ENCODE results near the gene TRAF7.
"Not testable (repeated sequence)": the region's sequence is repeated elsewhere in the genome, so short reads cannot be mapped to it uniquely, and the experiment has no call there.

TRAF7 gene

DNA sequence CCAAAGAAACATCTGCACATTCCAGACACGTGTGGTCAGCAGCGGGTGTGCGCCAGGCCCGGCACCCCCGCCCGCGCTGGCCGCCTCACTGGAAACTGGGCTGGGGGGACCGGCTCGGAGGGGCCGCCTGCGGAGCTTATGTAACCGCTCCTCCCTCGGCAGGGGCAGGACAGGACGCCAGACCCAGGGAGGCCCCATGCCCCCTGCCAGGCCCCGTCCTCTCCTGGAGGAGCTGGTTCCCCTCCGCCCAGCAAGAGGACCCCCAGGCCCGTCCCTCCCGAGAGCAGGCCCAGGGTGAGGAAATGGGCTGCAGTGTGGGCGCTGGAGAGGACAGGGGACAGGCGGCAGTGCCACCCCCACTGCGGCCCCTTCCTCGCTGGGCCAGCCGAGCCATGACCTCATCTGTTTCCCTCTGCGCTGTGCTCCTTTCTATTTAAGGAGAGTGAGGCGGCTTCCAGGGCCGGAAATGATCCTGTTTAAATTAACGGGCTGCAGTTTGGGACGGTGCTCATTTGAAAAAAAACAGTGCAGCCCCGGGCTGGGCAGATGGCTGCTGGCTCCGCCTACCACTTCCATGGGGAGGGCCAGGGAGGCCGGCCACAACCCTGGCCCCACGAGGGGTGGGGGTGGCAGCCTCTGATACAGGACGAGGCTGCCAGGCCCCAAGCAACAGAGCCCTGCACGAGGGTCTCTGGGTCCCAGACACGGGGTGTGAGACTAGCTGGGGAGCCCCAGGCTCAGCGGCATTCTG, 30.7 kb upstream of the TRAF7 start:
- H3K27ac Mint-ChIP-seq = peak overlapping the region; percentile 98
- H3K36me3 Mint-ChIP-seq (ENCODE audit: low read depth); H3K9me3 Mint-ChIP-seq; H3K27me3 Mint-ChIP-seq (ENCODE audit: low read depth, poor library complexity): not testable (repeated sequence)
- peak overlapping the region; percentile 58 for H3K4me3 Mint-ChIP-seq
- H3K4me1 Mint-ChIP-seq = peaks cover 52% of the 10 kb centered on the region
- peak; percentile 54 for DNase-seq

GRCh38 chr16:2125609-2126008, 30.0 kb upstream of the TRAF7 start:
- not testable (repeated sequence) for H3K27me3 Mint-ChIP-seq (ENCODE audit: low read depth, poor library complexity); DNase-seq; H3K36me3 Mint-ChIP-seq (ENCODE audit: low read depth); H3K9me3 Mint-ChIP-seq
- Mint-ChIP-seq H3K27ac (peak overlapping the region; percentile 98), H3K4me1 (peaks cover 54% of the 10 kb centered on the region), H3K4me3 (peak overlapping the region; percentile 58)

- not testable (repeated sequence) for H3K4me3 Mint-ChIP-seq, H3K9me3 Mint-ChIP-seq
These were observed 29.3 kb upstream of the TRAF7 start for GRCh38 chr16:2126161-2126743.

DNA sequence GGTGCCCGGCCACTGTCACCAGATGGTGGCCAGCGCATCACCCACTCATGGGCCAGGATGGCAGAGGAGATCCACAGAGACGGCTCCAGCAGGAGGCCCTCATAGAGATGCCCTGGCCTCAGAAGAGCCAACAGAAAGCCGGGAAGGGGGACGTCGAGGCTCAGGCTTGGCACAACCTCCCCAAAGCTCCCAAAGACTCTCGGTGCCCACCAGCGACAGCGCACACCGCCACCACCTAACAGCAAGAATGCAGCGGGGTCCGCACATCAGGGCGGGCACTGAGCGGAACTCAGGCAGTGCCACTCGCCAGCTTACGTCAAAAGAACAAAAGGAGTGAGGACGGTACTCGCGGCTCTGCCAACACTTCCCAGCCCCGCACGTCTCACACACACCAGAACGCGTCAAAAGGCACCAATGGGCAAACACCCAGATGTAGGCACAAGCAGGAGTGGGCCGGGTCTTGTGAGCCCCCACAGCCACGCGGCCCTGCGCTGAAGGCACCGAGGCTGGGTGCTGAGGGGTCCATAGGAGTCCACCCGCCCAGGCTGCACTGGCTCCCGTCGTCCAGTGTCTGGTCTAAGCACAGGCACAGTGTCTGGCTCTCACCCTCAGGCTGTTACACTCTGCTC, 28.5 kb upstream of the TRAF7 start:
- DNase-seq; H3K27me3 Mint-ChIP-seq (ENCODE audit: low read depth, poor library complexity); H3K9me3 Mint-ChIP-seq; H3K36me3 Mint-ChIP-seq (ENCODE audit: low read depth); H3K4me3 Mint-ChIP-seq: not testable (repeated sequence)
- Mint-ChIP-seq H3K4me1 (peaks cover 50% of the 10 kb centered on the region), H3K27ac (peak overlapping the region; percentile 57)

More at GRCh38 chr16:2126161-2126743, 29.3 kb upstream of the TRAF7 start:
- not testable (repeated sequence) for H3K27me3 Mint-ChIP-seq (ENCODE audit: low read depth, poor library complexity); H3K27ac Mint-ChIP-seq; DNase-seq; H3K36me3 Mint-ChIP-seq (ENCODE audit: low read depth)
- peaks cover 53% of the 10 kb centered on the region for H3K4me1 Mint-ChIP-seq

GRCh38 chr16:2127630-2128280, 27.8 kb upstream of the TRAF7 start:
- DNase-seq = peak; percentile 36
- not testable (repeated sequence) for H3K36me3 Mint-ChIP-seq (ENCODE audit: low read depth); H3K4me3 Mint-ChIP-seq; H3K27me3 Mint-ChIP-seq (ENCODE audit: low read depth, poor library complexity); H3K9me3 Mint-ChIP-seq; H3K27ac Mint-ChIP-seq
- peaks cover 50% of the 10 kb centered on the region for H3K4me1 Mint-ChIP-seq

GRCh38 chr16:2129251-2129650, 26.3 kb upstream of the TRAF7 start:
- H3K36me3 Mint-ChIP-seq (ENCODE audit: low read depth); H3K9me3 Mint-ChIP-seq; H3K4me3 Mint-ChIP-seq; DNase-seq; H3K27ac Mint-ChIP-seq; H3K27me3 Mint-ChIP-seq (ENCODE audit: low read depth, poor library complexity): not testable (repeated sequence)
- peaks cover 50% of the 10 kb centered on the region for H3K4me1 Mint-ChIP-seq

DNA sequence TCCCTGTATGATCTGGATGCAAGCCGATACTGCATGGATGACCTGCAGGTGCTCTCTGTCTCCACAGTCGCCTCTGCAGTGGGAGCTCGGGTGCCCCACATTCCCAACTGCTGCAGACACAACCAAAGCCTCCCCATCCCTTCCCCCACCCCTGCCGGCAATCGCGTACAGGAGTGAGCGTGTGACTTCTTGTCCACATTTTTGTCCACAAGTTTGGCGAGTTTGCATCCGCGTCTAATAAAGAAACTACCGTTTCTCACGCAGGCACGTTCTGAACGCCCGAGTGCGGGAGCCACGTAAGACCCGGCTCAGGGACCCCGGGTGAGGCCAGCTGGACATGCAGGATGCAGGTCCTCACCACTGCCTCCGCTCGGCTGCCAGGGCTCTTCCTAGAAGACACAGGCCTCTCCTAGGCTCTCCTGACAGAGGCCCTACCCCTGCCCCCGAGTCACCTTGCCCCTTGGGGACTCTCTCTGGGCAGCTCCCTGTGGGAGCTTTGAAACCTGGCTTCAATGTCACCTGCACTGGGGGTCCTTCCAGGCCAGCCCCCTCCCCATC, 25.6 kb upstream of the TRAF7 start:
- not testable (repeated sequence) for H3K4me3 Mint-ChIP-seq; DNase-seq; H3K27me3 Mint-ChIP-seq (ENCODE audit: low read depth, poor library complexity); H3K36me3 Mint-ChIP-seq (ENCODE audit: low read depth); H3K9me3 Mint-ChIP-seq
- Mint-ChIP-seq H3K27ac (peak overlapping the region; percentile 85), H3K4me1 (peaks cover 50% of the 10 kb centered on the region)

- H3K4me3 Mint-ChIP-seq; DNase-seq; H3K9me3 Mint-ChIP-seq; H3K36me3 Mint-ChIP-seq (ENCODE audit: low read depth); H3K27ac Mint-ChIP-seq: not testable (repeated sequence)
- Mint-ChIP-seq H3K27me3 (ENCODE audit: low read depth, poor library complexity) (peaks cover 10% of the 10 kb centered on the region), H3K4me1 (peaks cover 28% of the 10 kb centered on the region)
These were observed 21.8 kb upstream of the TRAF7 start for GRCh38 chr16:2133797-2134196.

DNA sequence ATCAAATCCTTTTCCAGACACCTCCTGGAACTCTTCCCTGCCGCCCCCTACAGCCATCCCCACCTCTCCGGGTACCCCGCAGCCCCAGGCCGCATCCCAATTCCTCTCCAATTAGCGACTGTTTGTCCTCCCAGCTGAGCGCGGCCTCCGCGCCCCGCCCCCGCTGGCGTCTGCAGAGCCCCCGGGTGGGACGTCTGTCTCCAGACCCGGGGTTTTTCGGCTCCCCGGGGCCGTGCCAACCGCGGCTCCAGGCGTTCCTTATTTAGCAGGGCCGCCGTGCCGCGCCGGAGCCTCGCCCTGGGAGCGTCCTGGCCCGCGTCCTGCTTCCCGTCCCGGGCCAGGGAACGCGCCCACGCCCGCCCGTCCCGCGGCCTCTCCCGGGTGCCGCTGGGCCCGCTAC, 20.5 kb upstream of the TRAF7 start:
- not testable (repeated sequence) for H3K9me3 Mint-ChIP-seq; H3K36me3 Mint-ChIP-seq (ENCODE audit: low read depth); H3K27ac Mint-ChIP-seq; DNase-seq
- Mint-ChIP-seq H3K4me1 (peaks cover 20% of the 10 kb centered on the region), H3K4me3 (peak overlapping the region; percentile 86), H3K27me3 (ENCODE audit: low read depth, poor library complexity) (peaks cover 10% of the 10 kb centered on the region)

DNA sequence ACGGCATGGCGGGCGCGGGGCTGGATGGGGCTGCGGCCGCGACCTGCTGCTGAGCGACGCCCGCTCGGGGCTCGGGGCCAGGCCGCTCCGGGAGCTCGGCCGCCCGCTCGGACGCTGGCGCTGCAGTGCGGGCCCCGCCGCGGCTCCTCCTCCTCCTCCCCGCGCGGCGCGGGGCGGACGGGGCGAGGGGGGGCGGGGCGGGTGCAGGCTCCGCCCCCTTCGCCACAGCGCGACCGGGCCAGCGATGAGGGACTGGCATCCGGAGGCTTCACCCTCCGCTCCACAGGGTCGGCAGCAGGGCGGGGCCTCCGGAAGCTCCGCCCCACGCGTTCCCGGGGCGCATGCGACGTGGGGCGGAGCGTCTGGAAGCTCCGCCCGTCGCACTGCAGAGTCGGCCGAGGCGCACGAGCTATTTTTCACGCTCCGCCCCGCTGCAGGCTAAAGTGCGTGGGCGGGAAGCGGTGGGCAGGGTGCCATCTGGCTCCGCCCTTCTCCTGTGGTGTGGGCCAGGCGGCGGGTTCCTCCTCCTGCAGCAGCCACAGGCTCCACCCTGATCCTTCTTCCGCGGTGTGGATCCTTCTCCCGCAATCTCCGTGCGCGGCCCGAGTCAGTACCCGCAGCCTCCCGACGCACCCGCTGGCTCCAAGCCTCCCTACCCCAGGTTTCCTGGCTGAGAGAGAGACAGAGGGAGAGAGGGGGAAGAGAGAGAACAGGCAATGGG, 19.7 kb upstream of the TRAF7 start, which contains the start of gene PKD1:
Gene PKD1 (minus strand): TSS at position 129 of the 721 bp plus-strand sequence. CDS start 209 bp downstream, outside the sequence.
- H3K4me3 Mint-ChIP-seq = peak within 1 kb of the TSS; percentile 89
- H3K27ac Mint-ChIP-seq = peak within 1 kb of the TSS; percentile 56
- peaks cover 18% of the 10 kb centered on the region for H3K4me1 Mint-ChIP-seq
- H3K36me3 Mint-ChIP-seq (ENCODE audit: low read depth); H3K9me3 Mint-ChIP-seq: not testable (repeated sequence)
- peak; percentile 100 for DNase-seq
- peaks cover 16% of the 10 kb centered on the region for H3K27me3 Mint-ChIP-seq (ENCODE audit: low read depth, poor library complexity)

Data from nephron progenitor cell (in vitro differentiated cells).